IgD-negative memory B cell (primary cell): ENCODE data around the gene RASGRP3. TPM values are rescaled to one million over a fixed set of nuclear protein-coding genes. Genes with fewer than 3 reads are reported as not detected.
"Not testable (repeated sequence)": the region's sequence is repeated elsewhere in the genome, so short reads cannot be mapped to it uniquely, and the experiment has no call there.

Experiments
- H3K27ac Mint-ChIP-seq, 3 donors: one replicate each; pipeline ENCODE4 v1.8.0; 2020 to 2022; ENCODE audit warnings: mild to moderate bottlenecking in 3 of 3, mixed read lengths in 3 of 3, moderate library complexity in 1 of 3
- H3K27me3 Mint-ChIP-seq: one replicate; pipeline ENCODE4 v1.8.0; 2021; ENCODE audit warnings: mixed read lengths
- H3K36me3 Mint-ChIP-seq: one replicate; pipeline ENCODE4 v1.8.0; 2020; ENCODE audit warnings: mild to moderate bottlenecking, mixed read lengths
- H3K4me1 Mint-ChIP-seq, 3 donors: one replicate each; pipeline ENCODE4 v1.8.0; 2020 to 2022; ENCODE audit warnings: mixed read lengths in 3 of 3, mild to moderate bottlenecking in 1 of 3
- H3K4me3 Mint-ChIP-seq, 4 donors: one replicate each; pipeline ENCODE4 v1.8.0; 2020 to 2022; ENCODE audit warnings: mild to moderate bottlenecking in 4 of 4, mixed read lengths in 4 of 4, moderate library complexity in 3 of 4
- H3K9me3 Mint-ChIP-seq, 3 donors: one replicate each; pipeline ENCODE4 v1.8.0; 2020 to 2021; ENCODE audit warnings: mixed read lengths in 3 of 3, mild to moderate bottlenecking in 1 of 3
- polyA plus RNA-seq: library from polyadenylated mRNA; unstranded; fragments of 300-500 nt; fragmentation: Illumina TruSeq; gene quantifications from one replicate; pipeline ENCODE4 v1.2.3, GENCODE V29; 2021

RASGRP3 gene
- polyA plus RNA-seq, 1 donor from 2014 or later = 82.4 TPM

- Mint-ChIP-seq H3K36me3 (peaks cover 1% of the 10 kb centered on the region), H3K4me1 (peaks cover 5 to 7% (median 6%) of the 10 kb centered on the region in 3 donors), H3K9me3 (peaks cover 0 to 2% (median 0%) of the 10 kb centered on the region in 3 donors), H3K27ac (no peak overlapping the region), H3K4me3 (no peak overlapping the region), H3K27me3 (peaks cover 2% of the 10 kb centered on the region)
Observed at GRCh38 chr2:33443274-33443829, 33.1 kb upstream of the RASGRP3 start.

- Mint-ChIP-seq H3K27ac (no peak overlapping the region), H3K4me3 (no peak overlapping the region), H3K27me3 (no peaks in the 10 kb centered on the region), H3K4me1 (peaks cover 6 to 7% (median 6%) of the 10 kb centered on the region in 3 donors), H3K9me3 (peaks cover 0 to 2% (median 0%) of the 10 kb centered on the region in 3 donors), H3K36me3 (peaks cover 1% of the 10 kb centered on the region)
Observed at GRCh38 chr2:33444967-33445366, 31.5 kb upstream of the RASGRP3 start.

GRCh38 chr2:33448220-33448899 is 28.1 kb upstream of the RASGRP3 start:
- H3K27me3 Mint-ChIP-seq = no peaks in the 10 kb centered on the region
- H3K9me3 Mint-ChIP-seq = peaks cover 6 to 17% (median 13%) of the 10 kb centered on the region in 3 donors
- H3K4me1 Mint-ChIP-seq = peaks cover 6 to 7% (median 7%) of the 10 kb centered on the region in 3 donors
- H3K4me3 Mint-ChIP-seq = peak overlapping the region in 1 of 4 donors; percentile 37
- H3K36me3 Mint-ChIP-seq = peaks cover 11% of the 10 kb centered on the region
- no peak overlapping the region for H3K27ac Mint-ChIP-seq

GRCh38 chr2:33451214-33451613 is 25.2 kb upstream of the RASGRP3 start:
- no peak overlapping the region for H3K4me3 Mint-ChIP-seq
- peaks cover 0 to 1% (median 1%) of the 10 kb centered on the region in 3 donors for H3K4me1 Mint-ChIP-seq
- H3K27ac Mint-ChIP-seq = peak overlapping the region in 1 of 3 donors; percentile 46
- H3K9me3 Mint-ChIP-seq = peaks cover 10 to 23% (median 17%) of the 10 kb centered on the region in 3 donors
- no peaks in the 10 kb centered on the region for H3K27me3 Mint-ChIP-seq
- peaks cover 14% of the 10 kb centered on the region for H3K36me3 Mint-ChIP-seq

GRCh38 chr2:33451825-33452224 is 24.6 kb upstream of the RASGRP3 start:
- peaks cover 0 to 1% (median 1%) of the 10 kb centered on the region in 3 donors for H3K4me1 Mint-ChIP-seq
- H3K27me3 Mint-ChIP-seq = no peaks in the 10 kb centered on the region
- peaks cover 14% of the 10 kb centered on the region for H3K36me3 Mint-ChIP-seq
- no peak overlapping the region for H3K4me3 Mint-ChIP-seq
- peaks cover 10 to 23% (median 17%) of the 10 kb centered on the region in 3 donors for H3K9me3 Mint-ChIP-seq
- H3K27ac Mint-ChIP-seq = peak overlapping the region in 1 of 3 donors; percentile 42

- H3K27me3 Mint-ChIP-seq = no peaks in the 10 kb centered on the region
- no peak overlapping the region for H3K4me3 Mint-ChIP-seq
Observed at GRCh38 chr2:33452545-33452944, 23.9 kb upstream of the RASGRP3 start.

GRCh38 chr2:33453905-33454479 is 22.5 kb upstream of the RASGRP3 start:
- H3K36me3 Mint-ChIP-seq = peaks cover 12% of the 10 kb centered on the region
- peaks cover 0 to 2% (median 1%) of the 10 kb centered on the region in 3 donors for H3K4me1 Mint-ChIP-seq
- no peaks in the 10 kb centered on the region for H3K27me3 Mint-ChIP-seq
- peaks cover 10 to 23% (median 15%) of the 10 kb centered on the region in 3 donors for H3K9me3 Mint-ChIP-seq
- H3K4me3 Mint-ChIP-seq = no peak overlapping the region
- no peak overlapping the region for H3K27ac Mint-ChIP-seq

More at GRCh38 chr2:33452545-33452944, 23.9 kb upstream of the RASGRP3 start:
- H3K4me1 Mint-ChIP-seq = peaks cover 0 to 2% (median 1%) of the 10 kb centered on the region in 3 donors
- H3K27ac Mint-ChIP-seq = no peak overlapping the region
- H3K36me3 Mint-ChIP-seq = peaks cover 14% of the 10 kb centered on the region
- peaks cover 10 to 23% (median 17%) of the 10 kb centered on the region in 3 donors for H3K9me3 Mint-ChIP-seq

GRCh38 chr2:33457556-33458247 is 18.7 kb upstream of the RASGRP3 start:
- H3K27me3 Mint-ChIP-seq = no peaks in the 10 kb centered on the region
- H3K9me3 Mint-ChIP-seq = peaks cover 4 to 9% (median 4%) of the 10 kb centered on the region in 3 donors
- H3K4me1 Mint-ChIP-seq = peaks cover 0 to 2% (median 0%) of the 10 kb centered on the region in 3 donors
- no peak overlapping the region for H3K27ac Mint-ChIP-seq
- H3K4me3 Mint-ChIP-seq = no peak overlapping the region
- H3K36me3 Mint-ChIP-seq = peaks cover 3% of the 10 kb centered on the region

- no peaks in the 10 kb centered on the region for H3K27me3 Mint-ChIP-seq
- peaks cover 0 to 2% (median 0%) of the 10 kb centered on the region in 3 donors for H3K4me1 Mint-ChIP-seq
- peaks cover 3% of the 10 kb centered on the region for H3K36me3 Mint-ChIP-seq
- H3K9me3 Mint-ChIP-seq = peaks cover 4 to 5% (median 4%) of the 10 kb centered on the region in 3 donors
- no peak overlapping the region for H3K27ac Mint-ChIP-seq
- H3K4me3 Mint-ChIP-seq = no peak overlapping the region
Observed at GRCh38 chr2:33458248-33458819, 18.1 kb upstream of the RASGRP3 start.

GRCh38 chr2:33459745-33460144 is 16.7 kb upstream of the RASGRP3 start:
- Mint-ChIP-seq H3K4me3 (no peak overlapping the region), H3K36me3 (no peaks in the 10 kb centered on the region), H3K27me3 (no peaks in the 10 kb centered on the region), H3K9me3 (no peaks in the 10 kb centered on the region), H3K27ac (no peak overlapping the region), H3K4me1 (peaks cover 0 to 2% (median 0%) of the 10 kb centered on the region in 3 donors)

GRCh38 chr2:33462512-33462911 is 13.9 kb upstream of the RASGRP3 start:
- not testable (repeated sequence) for H3K9me3 Mint-ChIP-seq, H3K27me3 Mint-ChIP-seq, H3K36me3 Mint-ChIP-seq, H3K4me3 Mint-ChIP-seq, H3K27ac Mint-ChIP-seq, H3K4me1 Mint-ChIP-seq

GRCh38 chr2:33467413-33467812 is 9.0 kb upstream of the RASGRP3 start:
- Mint-ChIP-seq H3K27me3 (no peaks in the 10 kb centered on the region), H3K4me3 (no peak overlapping the region), H3K4me1 (peaks cover 0 to 4% (median 1%) of the 10 kb centered on the region in 3 donors), H3K36me3 (no peaks in the 10 kb centered on the region), H3K9me3 (no peaks in the 10 kb centered on the region), H3K27ac (peak overlapping the region in 1 of 3 donors; percentile 53)

GRCh38 chr2:33469238-33469637 is 7.2 kb upstream of the RASGRP3 start:
- Mint-ChIP-seq H3K27me3 (no peaks in the 10 kb centered on the region), H3K4me1 (peaks cover 0 to 4% (median 1%) of the 10 kb centered on the region in 3 donors), H3K36me3 (no peaks in the 10 kb centered on the region), H3K9me3 (no peaks in the 10 kb centered on the region), H3K4me3 (no peak overlapping the region), H3K27ac (no peak overlapping the region)

- Mint-ChIP-seq H3K36me3 (no peaks in the 10 kb centered on the region), H3K27me3 (no peaks in the 10 kb centered on the region), H3K4me1 (peaks cover 6 to 25% (median 18%) of the 10 kb centered on the region in 3 donors), H3K27ac (peak overlapping the region; percentile 94 to 99 (median 99)), H3K4me3 (peak overlapping the region; percentile 94 to 99 (median 96)), H3K9me3 (no peaks in the 10 kb centered on the region)
Observed at GRCh38 chr2:33475224-33476130, 972 bp upstream of the RASGRP3 start.
